CD4-positive, alpha-beta T cell (primary cell): Measurements from ENCODE around the gene LITAF. TPM values are rescaled to one million over a fixed set of nuclear protein-coding genes. Genes with fewer than 3 reads are reported as not detected.
A peak's percentile ranks its signal among the peaks of the same experiment; 100 is the strongest.

Experiments
- ATAC-seq: fragments of 200-7000 bp; cut with Tn5 transposase; one replicate; pipeline ENCODE4 v1.10.0; 2022; ENCODE audit warnings: mild to moderate bottlenecking; ENCODE audit not compliant: poor library complexity
- CTCF ChIA-PET: fragments of 350-600 bp; sonication (Branson Sonifier 250); formaldehyde crosslinking; loops from one replicate; lab custom pipeline; 2021; ENCODE audit warnings: antibody characterized with exemption, inconsistent platforms; lab: Charles Lee
- POLR2A ChIA-PET: fragments of 350-600 bp; sonication (Branson Sonifier 250); formaldehyde crosslinking; loops from one replicate; lab custom pipeline; 2021; ENCODE audit warnings: antibody characterized with exemption, inconsistent platforms; lab: Charles Lee
- DNase-seq, 14 experiments: peaks; one replicate each; pipeline ENCODE4 v3.0.0-alpha.2; 2013 to 2020; ENCODE audit warnings: mixed read lengths in 2 of 14
- H3K27ac ChIP-seq, 2 donors: one replicate each; pipeline versions ENCODE4 v1.5.1 to v1.7.0; 2013; ENCODE audit warnings: low read length in 2 of 2, low read depth in 1 of 2, mild to moderate bottlenecking in 1 of 2
- H3K27me3 ChIP-seq, 2 experiments: 1 replicate in 1 of 2; 2 replicates in 1 of 2; pipeline versions ENCODE4 v1.6.1 to v1.7.0; 2013; ENCODE audit warnings: low read length in 2 of 2, control low read depth in 1 of 2, mild to moderate bottlenecking in 1 of 2, moderate library complexity in 1 of 2; ENCODE audit not compliant: insufficient read depth in 2 of 2, control insufficient read depth in 1 of 2
- H3K36me3 ChIP-seq: one replicate; pipeline ENCODE4 v1.6.1; 2013; ENCODE audit warnings: low read length, control low read depth; ENCODE audit not compliant: insufficient read depth
- H3K4me1 ChIP-seq: one replicate; pipeline ENCODE4 v1.6.1; 2013; ENCODE audit warnings: low read length, control low read depth; ENCODE audit not compliant: insufficient read depth
- H3K4me3 ChIP-seq: one replicate; pipeline ENCODE4 v1.5.1; 2013; ENCODE audit warnings: mild to moderate bottlenecking, low read length, moderate library complexity
- H3K9me3 ChIP-seq, 2 experiments: 1 replicate in 1 of 2; 2 replicates in 1 of 2; pipeline versions ENCODE4 v1.6.1 to v1.7.0; 2013; ENCODE audit warnings: low read length in 2 of 2, mild to moderate bottlenecking in 2 of 2, control low read depth in 1 of 2, moderate library complexity in 1 of 2; ENCODE audit not compliant: control insufficient read depth in 1 of 2, insufficient read depth in 1 of 2
- H3K27ac Mint-ChIP-seq: one replicate; pipeline ENCODE4 v1.8.0; 2020; ENCODE audit warnings: mixed read lengths
- H3K27me3 Mint-ChIP-seq: one replicate; pipeline ENCODE4 v1.8.0; 2021; ENCODE audit warnings: mixed read lengths
- H3K36me3 Mint-ChIP-seq: one replicate; pipeline ENCODE4 v1.8.0; 2021; ENCODE audit warnings: low read depth, mixed read lengths
- H3K4me1 Mint-ChIP-seq: one replicate; pipeline ENCODE4 v1.8.0; 2021; ENCODE audit warnings: low read depth, mixed read lengths
- H3K4me3 Mint-ChIP-seq: one replicate; pipeline ENCODE4 v1.8.0; 2020; ENCODE audit warnings: mild to moderate bottlenecking, mixed read lengths
- H3K9me3 Mint-ChIP-seq: one replicate; pipeline ENCODE4 v1.8.0; 2020; ENCODE audit warnings: mixed read lengths
- intact Hi-C, 2 experiments: fragments of 100-400 bp; cut with DNase I in 1 of 2; cut with micrococcal nuclease in 1 of 2; formaldehyde crosslinking; loops; one replicate each; pipeline versions ENCODE4 v1.15.1 to v1.9.0; 2023 to 2025; cut with DNase I, micrococcal nuclease
- total RNA-seq, 174 experiments: library from RNA in 2 of 174; stranded (reverse) in 2 of 174; gene quantifications; one replicate each; pipeline ENCODE4 v1.2.3 and lab custom pipeline; 2021 to 2026
- TF ChIP-seq, protein P1 (sequence below): fragments of 200-600 bp; IDR thresholded peaks from one replicate; pipeline ENCODE4 v1.8.0; 2022; ENCODE audit warnings: antibody characterized with exemption, mild to moderate bottlenecking

Gene LITAF
- total RNA-seq, 2 experiments from 2014 or later = 226 to 257 TPM

DNA sequence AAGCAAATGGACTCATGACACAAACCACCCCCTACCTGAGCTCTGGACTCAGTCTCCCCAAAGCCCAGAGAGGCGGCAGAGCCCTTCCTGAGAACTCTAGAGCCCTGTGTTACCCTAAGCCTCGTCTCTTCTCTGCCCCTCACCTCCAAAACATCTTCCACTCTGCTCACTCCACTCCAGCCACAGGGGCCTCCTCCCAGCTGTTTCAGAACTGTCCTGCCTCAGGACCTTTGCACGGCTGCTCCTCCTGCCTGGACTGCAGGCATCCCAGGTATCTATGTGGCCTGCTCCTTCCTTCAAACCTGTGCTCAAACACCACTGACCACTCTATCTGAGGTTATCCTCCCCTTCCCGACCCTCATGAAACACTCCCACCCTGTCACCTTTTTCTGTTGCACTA, 12.9 kb upstream of the LITAF start:
- Histone ChIP-seq H3K4me1 (peaks cover 20% of the 10 kb centered on the region), H3K27ac (no peak overlapping the region), H3K36me3 (no peaks in the 10 kb centered on the region), H3K27me3 (no peaks in the 10 kb centered on the region), H3K9me3 (no peaks in the 10 kb centered on the region), H3K4me3 (no peak overlapping the region)
- TF ChIP-seq, protein P1, sequence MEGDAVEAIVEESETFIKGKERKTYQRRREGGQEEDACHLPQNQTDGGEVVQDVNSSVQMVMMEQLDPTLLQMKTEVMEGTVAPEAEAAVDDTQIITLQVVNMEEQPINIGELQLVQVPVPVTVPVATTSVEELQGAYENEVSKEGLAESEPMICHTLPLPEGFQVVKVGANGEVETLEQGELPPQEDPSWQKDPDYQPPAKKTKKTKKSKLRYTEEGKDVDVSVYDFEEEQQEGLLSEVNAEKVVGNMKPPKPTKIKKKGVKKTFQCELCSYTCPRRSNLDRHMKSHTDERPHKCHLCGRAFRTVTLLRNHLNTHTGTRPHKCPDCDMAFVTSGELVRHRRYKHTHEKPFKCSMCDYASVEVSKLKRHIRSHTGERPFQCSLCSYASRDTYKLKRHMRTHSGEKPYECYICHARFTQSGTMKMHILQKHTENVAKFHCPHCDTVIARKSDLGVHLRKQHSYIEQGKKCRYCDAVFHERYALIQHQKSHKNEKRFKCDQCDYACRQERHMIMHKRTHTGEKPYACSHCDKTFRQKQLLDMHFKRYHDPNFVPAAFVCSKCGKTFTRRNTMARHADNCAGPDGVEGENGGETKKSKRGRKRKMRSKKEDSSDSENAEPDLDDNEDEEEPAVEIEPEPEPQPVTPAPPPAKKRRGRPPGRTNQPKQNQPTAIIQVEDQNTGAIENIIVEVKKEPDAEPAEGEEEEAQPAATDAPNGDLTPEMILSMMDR = no peak
- no peak for DNase-seq
- POLR2A ChIA-PET = interaction anchor here (1.0 kb wide), 1 partner anchor 14 kb away, joined by 3 read pairs; no protein-coding TSS in a partner anchor
- H3K4me1 Mint-ChIP-seq = peaks cover 29% of the 10 kb centered on the region
- H3K4me3 Mint-ChIP-seq = no peak overlapping the region
- H3K27ac Mint-ChIP-seq = no peak overlapping the region
- H3K27me3 Mint-ChIP-seq = no peaks in the 10 kb centered on the region
- intact Hi-C loops = loop anchor here in 1 of 2 experiments (5.0 kb wide), 1 partner anchor 43 kb away; no protein-coding TSS in a partner anchor
- no peaks in the 10 kb centered on the region for H3K9me3 Mint-ChIP-seq
- H3K36me3 Mint-ChIP-seq = no peaks in the 10 kb centered on the region
- CTCF ChIA-PET = no interaction called here
- ATAC-seq = no peak

DNA sequence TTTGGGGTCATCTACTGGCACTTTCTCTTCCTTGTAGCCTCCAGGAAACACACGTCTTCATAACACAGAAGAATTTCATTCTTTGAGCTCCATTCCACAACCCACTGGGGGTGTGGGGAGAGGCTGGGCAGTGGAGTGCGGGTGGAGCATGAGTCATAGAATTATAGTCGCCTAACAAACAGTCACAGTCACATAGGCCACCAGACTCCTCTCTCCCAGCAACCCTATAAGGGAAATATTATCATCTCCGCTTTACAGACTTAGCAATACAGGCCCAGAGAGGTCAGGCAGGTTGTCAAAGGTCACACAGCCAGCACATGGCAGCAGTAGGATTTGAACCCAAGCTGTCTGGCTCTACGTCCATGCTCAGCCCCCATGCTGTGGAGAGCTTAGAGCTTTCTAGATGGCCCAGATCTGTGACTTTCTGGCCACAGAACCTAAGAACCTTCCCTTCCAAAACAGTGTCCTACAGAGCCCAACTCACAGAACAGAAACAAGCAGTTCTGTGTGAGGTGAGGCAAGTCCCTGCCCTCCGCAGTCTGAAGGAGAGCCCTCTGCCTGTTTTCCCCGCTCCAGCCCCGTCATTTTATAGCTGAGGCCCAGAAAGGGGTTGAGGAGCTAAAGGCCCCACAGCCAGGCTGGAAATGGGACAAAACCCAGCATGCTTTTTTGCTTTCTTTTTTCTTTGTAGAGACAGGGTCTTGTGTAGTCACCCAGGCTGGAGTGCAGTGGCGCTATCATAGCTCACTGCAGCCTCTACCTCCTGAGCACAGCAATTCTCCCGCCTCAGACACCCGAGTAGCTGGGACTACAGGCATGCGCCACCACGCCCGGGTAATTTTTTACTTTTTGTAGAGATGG, 10.7 kb upstream of the LITAF start:
- Histone ChIP-seq H3K4me1 (peaks cover 20% of the 10 kb centered on the region), H3K4me3 (no peak overlapping the region), H3K27ac (peak overlapping the region in 1 of 2 donors; percentile 4), H3K9me3 (no peaks in the 10 kb centered on the region), H3K27me3 (no peaks in the 10 kb centered on the region), H3K36me3 (no peaks in the 10 kb centered on the region)
- no peaks in the 10 kb centered on the region for H3K36me3 Mint-ChIP-seq
- ChIA-PET CTCF (interaction anchor here (1.3 to 2.7 kb wide), 2 partner anchors 44 to 65 kb away, joined by 3 to 12 read pairs; no protein-coding TSS in a partner anchor), POLR2A (interaction anchor here (0.6 to 1.7 kb wide), 6 partner anchors 10 to 341 kb away, joined by 3 to 10 read pairs (median 4); partner anchors contain the start of genes LITAF, RSL1D1 and SOCS1)
- intact Hi-C loops = loop anchor here in 1 of 2 experiments (5.0 kb wide), 1 partner anchor 45 kb away; no protein-coding TSS in a partner anchor
- TF ChIP-seq, protein P1 = no peak
- H3K27ac Mint-ChIP-seq = peak overlapping the region; percentile 35
- DNase-seq (peak in 3 of 14 experiments; percentile 52 to 68 (median 57)), ATAC-seq (peak; percentile 79)
- no peaks in the 10 kb centered on the region for H3K27me3 Mint-ChIP-seq
- H3K9me3 Mint-ChIP-seq = no peaks in the 10 kb centered on the region
- H3K4me3 Mint-ChIP-seq = no peak overlapping the region
- peaks cover 29% of the 10 kb centered on the region for H3K4me1 Mint-ChIP-seq

GRCh38 chr16:11596572-11597226, 10.0 kb upstream of the LITAF start:
- H3K9me3 Mint-ChIP-seq = no peaks in the 10 kb centered on the region
- H3K27me3 ChIP-seq = no peaks in the 10 kb centered on the region
- no peaks in the 10 kb centered on the region for H3K9me3 ChIP-seq
- no peak overlapping the region for H3K4me3 ChIP-seq
- H3K4me3 Mint-ChIP-seq = no peak overlapping the region
- ATAC-seq = no peak
- TF ChIP-seq, protein P1 = no peak
- ChIA-PET CTCF (interaction anchor here (2.7 kb wide), 1 partner anchor 65 kb away, joined by 12 read pairs; no protein-coding TSS in a partner anchor), POLR2A (interaction anchor here (0.6 to 1.7 kb wide), 6 partner anchors 10 to 341 kb away, joined by 3 to 10 read pairs (median 4); partner anchors contain the start of genes LITAF, RSL1D1 and SOCS1)
- intact Hi-C loops = loop anchor here in 1 of 2 experiments (5.0 kb wide), 1 partner anchor 46 kb away; no protein-coding TSS in a partner anchor
- peak overlapping the region; percentile 35 for H3K27ac Mint-ChIP-seq
- H3K27me3 Mint-ChIP-seq = no peaks in the 10 kb centered on the region
- H3K4me1 ChIP-seq = peaks cover 20% of the 10 kb centered on the region
- H3K36me3 Mint-ChIP-seq = no peaks in the 10 kb centered on the region
- peaks cover 29% of the 10 kb centered on the region for H3K4me1 Mint-ChIP-seq
- no peak overlapping the region for H3K27ac ChIP-seq
- no peak for DNase-seq
- no peaks in the 10 kb centered on the region for H3K36me3 ChIP-seq
